ENCODE measurements around the gene RGS7. TPM values are rescaled to one million over a fixed set of nuclear protein-coding genes. Genes with fewer than 3 reads are reported as not detected.
"Not testable (repeated sequence)": the region's sequence is repeated elsewhere in the genome, so short reads cannot be mapped to it uniquely, and the experiment has no call there.

The RGS7 gene
- total RNA-seq, 4 donors from 2014 or later = 0.47 TPM; not detected in 3

DNA sequence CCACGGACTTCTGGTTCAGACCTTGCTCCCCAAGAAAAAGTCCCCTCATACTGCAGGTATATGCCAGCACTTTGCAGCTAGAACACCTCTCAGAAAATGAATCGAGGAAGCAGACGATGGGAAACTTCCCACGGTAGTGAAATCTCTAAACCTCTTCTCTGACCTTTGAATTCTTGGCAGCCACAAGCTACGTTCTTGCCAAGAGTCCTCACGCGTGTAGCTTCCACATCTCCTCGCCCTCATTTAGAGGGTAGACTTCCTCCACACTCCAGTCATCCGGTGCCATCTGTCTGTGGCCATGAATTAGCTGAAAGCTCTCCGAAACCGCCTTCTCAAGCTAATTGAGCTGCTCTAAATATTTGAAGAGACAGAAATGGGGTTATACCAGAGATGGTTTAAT lies 127.8 kb downstream of the RGS7 start:
- no peak for ATAC-seq (ENCODE audit: low FRiP score)
- TF ChIP-seq CTCF (IDR thresholded peaks at IDR 0.05) = no peak

DNA sequence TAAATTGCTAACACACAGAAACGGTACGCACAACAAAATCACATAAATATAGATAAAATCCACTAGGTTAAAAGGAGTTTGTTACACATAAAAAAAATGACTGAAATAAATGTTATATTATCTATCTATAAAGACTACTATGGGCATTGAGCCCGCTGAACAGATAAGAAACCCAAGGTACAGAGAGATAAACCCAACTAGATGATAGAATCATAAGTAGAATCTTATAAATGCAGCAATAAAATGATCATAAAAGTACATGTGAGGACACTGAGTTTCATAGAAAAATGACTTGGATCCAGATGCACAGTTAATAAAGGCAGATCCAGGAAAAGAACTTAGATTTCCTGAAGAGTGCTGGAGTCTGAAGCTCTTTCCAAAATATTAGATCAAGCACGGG lies 128.7 kb downstream of the RGS7 start:
- no peak for ATAC-seq (ENCODE audit: low FRiP score)
- no peak for DNase-seq (ENCODE audit: low spot score)
- TF ChIP-seq CTCF (IDR thresholded peaks at IDR 0.05) = no peak

More for the DNA sequence above, 127.8 kb downstream of the RGS7 start:
- DNase-seq (ENCODE audit: low spot score) = no peak

- ATAC-seq (ENCODE audit: low FRiP score) (no peak), DNase-seq (ENCODE audit: low spot score) (no peak)
- no peak for TF ChIP-seq CTCF (IDR thresholded peaks at IDR 0.05)
Measured at GRCh38 chr1:241225741-241226140, 131.3 kb downstream of the RGS7 start.

DNA sequence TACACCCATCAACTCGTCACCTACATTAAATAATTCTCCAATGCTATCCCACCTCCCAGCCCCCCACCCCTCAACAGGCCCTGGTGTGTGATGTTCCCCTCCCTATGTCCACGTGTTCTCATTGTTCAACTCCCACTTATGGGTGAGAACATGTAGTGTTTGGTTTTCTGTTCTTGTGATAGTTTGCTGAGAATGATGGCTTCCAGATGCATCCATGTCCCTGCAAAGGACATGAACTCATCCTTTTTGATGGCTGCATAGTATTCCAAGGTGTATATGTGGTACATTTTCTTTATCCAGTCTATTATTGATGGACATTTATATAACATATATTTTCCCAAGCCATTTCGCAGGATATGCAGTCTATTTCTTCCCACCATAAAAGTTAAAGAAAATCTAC lies 132.8 kb downstream of the RGS7 start:
- not testable (repeated sequence) for ATAC-seq (ENCODE audit: low FRiP score); DNase-seq (ENCODE audit: low spot score)

DNA sequence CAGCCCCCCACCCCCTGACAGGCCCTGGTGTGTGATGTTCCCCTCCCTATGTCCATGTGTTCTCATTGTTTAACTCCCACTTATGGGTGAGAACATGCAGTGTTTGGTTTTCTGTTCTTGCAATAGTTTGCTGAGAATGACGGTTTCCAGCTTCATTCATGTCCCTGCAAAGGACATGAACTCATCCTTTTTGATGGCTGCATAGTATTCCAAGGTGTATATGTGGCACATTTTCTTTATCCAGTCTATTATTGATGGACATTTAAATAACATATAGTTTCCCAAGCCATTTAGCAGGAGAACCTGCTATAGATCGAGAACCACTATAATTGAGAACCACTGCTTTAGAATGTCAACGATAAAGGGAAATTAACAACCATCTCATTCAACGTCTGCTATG lies 134.2 kb downstream of the RGS7 start:
- not testable (repeated sequence) for DNase-seq (ENCODE audit: low spot score); ATAC-seq (ENCODE audit: low FRiP score)

DNA sequence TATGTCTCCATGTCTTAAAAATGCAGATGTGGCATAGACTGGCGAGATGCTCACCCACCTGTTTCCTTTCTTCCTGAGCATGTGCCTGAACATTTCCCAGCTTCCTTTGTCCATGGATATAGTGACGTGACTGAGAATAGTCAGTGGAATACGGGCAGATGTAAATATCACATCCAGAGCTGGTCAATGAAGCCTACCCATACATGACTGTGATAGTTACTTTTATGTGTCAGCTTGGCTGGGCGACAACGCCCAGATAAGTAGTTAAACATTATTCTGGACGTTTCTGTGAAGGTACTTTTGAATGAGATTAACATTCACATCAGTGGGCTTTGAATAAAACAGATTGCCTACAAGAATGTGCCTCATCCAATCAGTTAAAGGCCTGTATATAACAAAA lies 135.7 kb downstream of the RGS7 start:
- TF ChIP-seq CTCF (IDR thresholded peaks at IDR 0.05) = no peak
- ATAC-seq (ENCODE audit: low FRiP score) (no peak), DNase-seq (ENCODE audit: low spot score) (no peak)

DNA sequence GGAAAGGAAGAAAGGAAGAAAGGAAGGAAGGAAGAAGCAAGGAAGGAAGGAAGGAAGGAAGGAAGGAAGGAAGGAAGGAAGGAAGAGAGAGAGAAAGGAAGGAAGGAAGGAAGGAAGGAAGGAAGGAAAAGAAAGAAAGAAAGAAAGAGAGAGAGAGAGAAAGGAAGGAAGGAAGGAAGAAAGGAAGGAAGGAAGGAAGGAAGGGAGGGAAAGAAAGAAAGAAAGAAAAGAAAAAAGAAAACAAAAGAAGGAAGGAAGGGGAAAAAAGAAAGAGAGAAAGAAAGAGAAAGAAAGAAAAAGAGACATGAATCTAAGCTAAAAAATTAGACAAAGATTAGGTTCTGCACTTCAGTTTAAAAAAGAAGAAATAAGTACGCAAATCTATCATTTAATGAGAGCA lies 136.1 kb downstream of the RGS7 start:
- not testable (repeated sequence) for DNase-seq (ENCODE audit: low spot score); ATAC-seq (ENCODE audit: low FRiP score)

DNA sequence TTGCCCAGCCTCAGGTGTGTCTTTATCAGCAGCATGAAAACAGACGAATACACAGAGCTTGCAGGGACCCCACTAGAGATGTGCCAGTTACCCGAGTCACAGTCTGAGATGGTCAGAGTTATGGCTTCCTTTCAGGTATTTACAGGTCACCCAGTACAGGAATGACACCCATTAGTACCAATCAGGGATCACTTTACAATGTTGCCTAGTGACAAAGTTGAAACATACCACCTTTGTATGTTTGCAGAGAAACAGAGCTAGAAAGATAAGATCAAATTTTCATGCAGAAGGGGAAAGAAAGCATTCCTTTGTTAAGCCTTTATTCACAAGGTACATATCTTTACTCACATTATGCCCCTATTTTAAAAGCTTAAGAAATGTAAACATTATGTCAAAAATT lies 137.6 kb downstream of the RGS7 start:
- no peak for TF ChIP-seq CTCF (IDR thresholded peaks at IDR 0.05)
- ATAC-seq (ENCODE audit: low FRiP score) (no peak), DNase-seq (ENCODE audit: low spot score) (no peak)

GRCh38 chr1:241217516-241217915 lies 139.5 kb downstream of the RGS7 start:
- no peak for TF ChIP-seq CTCF (IDR thresholded peaks at IDR 0.05)
- DNase-seq (ENCODE audit: low spot score) (no peak), ATAC-seq (ENCODE audit: low FRiP score) (no peak)
